ENCODE data around the gene PNMA8A. TPM values are rescaled to one million over a fixed set of nuclear protein-coding genes. Genes with fewer than 3 reads are reported as not detected.

PNMA8A gene
- total RNA-seq, 1 experiment from 2014 or later = not detected

GRCh38 chr19:46494941-46495785 lies 23.8 kb upstream of the PNMA8A start:
- ChIA-PET CTCF (no interaction called here), RAD21 (ENCODE audit: low non-redundant PET in 1 of 2, low total read pairs in 2 of 2, uncharacterized antibody in 2 of 2, unreplicated experiment in 2 of 2) (no interaction called here), POLR2A (no interaction called here)
- Histone ChIP-seq H3K4me1 (ENCODE audit: control insufficient read depth in 1 of 2, insufficient read depth in 2 of 2, low read length in 2 of 2) (no peaks in the 10 kb centered on the region), H3K27ac (ENCODE audit: low read depth, low read length) (no peak overlapping the region), H2AFZ (ENCODE audit: low read depth, low read length, poor library complexity, severe bottlenecking) (no peak overlapping the region), H3K4me3 (replicated peaks in 1 of 2; ENCODE audit: low read depth in 1 of 2, low read length in 2 of 2) (no peak overlapping the region), H3K9me3 (ENCODE audit: control insufficient read depth in 1 of 2, insufficient read depth in 1 of 2, low read depth in 1 of 2, low read length in 2 of 2) (no peaks in the 10 kb centered on the region), H4K20me1 (ENCODE audit: insufficient read depth) (no peaks in the 10 kb centered on the region), H3K9ac (ENCODE audit: low read length) (no peak overlapping the region), H3K4me2 (ENCODE audit: low read length) (no peak overlapping the region), H3K9me2 (ENCODE audit: insufficient read depth) (no peaks in the 10 kb centered on the region), H3K36me3 (ENCODE audit: control insufficient read depth in 1 of 2, insufficient read depth in 2 of 2, low read length in 2 of 2) (no peaks in the 10 kb centered on the region), H3K79me2 (ENCODE audit: insufficient read depth, low read length) (no peaks in the 10 kb centered on the region), H3K27me3 (ENCODE audit: insufficient read depth, low read length) (no peaks in the 10 kb centered on the region)
- no peak for DNase-seq (ENCODE audit: low read depth, low spot score)
- ATAC-seq = no peak
- TF ChIP-seq YY1 (IDR thresholded peaks at IDR 0.05; ENCODE audit: extremely low read depth, insufficient replicate concordance, low read depth, low read length) (no peak), FOSL1 (IDR thresholded peaks at IDR 0.05; ENCODE audit: low read depth) (no peak), TCF7L2 (IDR thresholded peaks at IDR 0.05; ENCODE audit: borderline replicate concordance, extremely low read depth, insufficient read depth, insufficient read length) (no peak), ZBTB33 (IDR thresholded peaks at IDR 0.05; ENCODE audit: extremely low read depth, insufficient replicate concordance, low read length) (no peak)
- no TSS peak for BruUV-seq (replicated peaks)
- intact Hi-C loops (cut with micrococcal nuclease) = no loop called here
